ENCODE measurements around the gene TSPAN14. TPM values are rescaled to one million over a fixed set of nuclear protein-coding genes. Genes with fewer than 3 reads are reported as not detected.

The TSPAN14 gene
- total RNA-seq, 1 experiment from 2014 or later = 73.5 TPM

GRCh38 chr10:80437227-80437626 is 16.9 kb upstream of the TSPAN14 start (continued):
- TF ChIP-seq ARID4B (CRISPR knock-in tag; IDR thresholded peaks at IDR 0.05; ENCODE audit: borderline replicate concordance) (no peak), PRRX2 (CRISPR knock-in tag; IDR thresholded peaks at IDR 0.05) (no peak), SP1 (CRISPR knock-in tag; conservative IDR thresholded peaks at IDR 0.05) (no peak), ZNF263 (CRISPR knock-in tag; IDR thresholded peaks at IDR 0.05; ENCODE audit: low read depth) (no peak), MXD4 (CRISPR knock-in tag; IDR thresholded peaks at IDR 0.05; ENCODE audit: borderline replicate concordance) (no peak), PRDM15 (CRISPR knock-in tag; IDR thresholded peaks at IDR 0.05) (no peak), RORB (CRISPR knock-in tag; IDR thresholded peaks at IDR 0.05) (no peak), ESRRA (CRISPR knock-in tag; IDR thresholded peaks at IDR 0.05; ENCODE audit: borderline replicate concordance) (no peak), ZMAT4 (CRISPR knock-in tag; IDR thresholded peaks at IDR 0.05) (no peak), ZNF396 (CRISPR knock-in tag; IDR thresholded peaks at IDR 0.05; ENCODE audit: borderline replicate concordance) (no peak), FOXJ3 (CRISPR knock-in tag; IDR thresholded peaks at IDR 0.05; ENCODE audit: borderline replicate concordance) (no peak)

GRCh38 chr10:80441831-80442230 is 12.3 kb upstream of the TSPAN14 start:
- H3K4me3 Mint-ChIP-seq = no peak overlapping the region
- peaks cover 23% of the 10 kb centered on the region for H3K4me1 Mint-ChIP-seq
- no peaks in the 10 kb centered on the region for H3K27me3 Mint-ChIP-seq (ENCODE audit: low read depth)
- no peaks in the 10 kb centered on the region for H3K9me3 Mint-ChIP-seq
- DNase-seq (ENCODE audit: low spot score) (no peak), ATAC-seq (no peak)
- POLR2A ChIA-PET = no interaction called here
- H3K36me3 Mint-ChIP-seq = no peaks in the 10 kb centered on the region
- CTCF ChIA-PET = interaction anchor here (34.2 kb wide), 1 partner anchor 64 kb away, joined by 802 read pairs; no protein-coding TSS in a partner anchor
- no peak overlapping the region for H3K27ac Mint-ChIP-seq
- no peak for TF ChIP-seq MXD4 (CRISPR knock-in tag; IDR thresholded peaks at IDR 0.05; ENCODE audit: borderline replicate concordance)

GRCh38 chr10:80442879-80443278 is 11.2 kb upstream of the TSPAN14 start:
- Mint-ChIP-seq H3K4me1 (peaks cover 19% of the 10 kb centered on the region), H3K4me3 (no peak overlapping the region), H3K27me3 (ENCODE audit: low read depth) (no peaks in the 10 kb centered on the region), H3K36me3 (no peaks in the 10 kb centered on the region), H3K9me3 (no peaks in the 10 kb centered on the region), H3K27ac (no peak overlapping the region)
- POLR2A ChIA-PET = no interaction called here
- ATAC-seq = no peak
- CTCF ChIA-PET = interaction anchor here (1.0 to 34.2 kb wide), 7 partner anchors 34 to 222 kb away, joined by 4 to 802 read pairs (median 16); partner anchors contain the start of gene PRXL2A
- no peak for DNase-seq (ENCODE audit: low spot score)
- TF ChIP-seq CREB1 (CRISPR knock-in tag; IDR thresholded peaks at IDR 0.05) = no peak
- TF ChIP-seq JAZF1 (CRISPR knock-in tag; IDR thresholded peaks at IDR 0.05) = no peak
- no peak for TF ChIP-seq FOXK1 (CRISPR knock-in tag; IDR thresholded peaks at IDR 0.05)
- no peak for TF ChIP-seq ZNF219 (CRISPR knock-in tag; IDR thresholded peaks at IDR 0.05; ENCODE audit: borderline replicate concordance)
- TF ChIP-seq NFYB (CRISPR knock-in tag; conservative IDR thresholded peaks at IDR 0.05; ENCODE audit: low read depth) = no peak
- TF ChIP-seq IRF2 (CRISPR knock-in tag; IDR thresholded peaks at IDR 0.05; ENCODE audit: borderline replicate concordance, low read depth) = no peak
- TF ChIP-seq ELF4 (CRISPR knock-in tag; IDR thresholded peaks at IDR 0.05; ENCODE audit: low read depth) = no peak
- no peak for TF ChIP-seq ESRRA (CRISPR knock-in tag; IDR thresholded peaks at IDR 0.05; ENCODE audit: borderline replicate concordance)
- TF ChIP-seq IRF1 (CRISPR knock-in tag; IDR thresholded peaks at IDR 0.05) = no peak
- no peak for TF ChIP-seq OVOL2 (CRISPR knock-in tag; IDR thresholded peaks at IDR 0.05; ENCODE audit: borderline replicate concordance)
- TF ChIP-seq ATF1 (CRISPR knock-in tag; IDR thresholded peaks at IDR 0.05) = no peak
- TF ChIP-seq USF2 (CRISPR knock-in tag; IDR thresholded peaks at IDR 0.05) = no peak
- TF ChIP-seq FOXJ3 (CRISPR knock-in tag; IDR thresholded peaks at IDR 0.05; ENCODE audit: borderline replicate concordance) = no peak
- no peak for TF ChIP-seq ZSCAN18 (CRISPR knock-in tag; IDR thresholded peaks at IDR 0.05)

All from WTC11 (cell line).